NOMO-1 treated with DMSO at 0.1 percent for 48 hours (cell line): ENCODE measurements around the gene ARHGAP4.

Experiments used
- DNase-seq: peaks from one replicate; lab custom pipeline; 2025; ENCODE audit not compliant: unreplicated experiment; lab: John Stamatoyannopoulos, UW

ARHGAP4 gene

DNA sequence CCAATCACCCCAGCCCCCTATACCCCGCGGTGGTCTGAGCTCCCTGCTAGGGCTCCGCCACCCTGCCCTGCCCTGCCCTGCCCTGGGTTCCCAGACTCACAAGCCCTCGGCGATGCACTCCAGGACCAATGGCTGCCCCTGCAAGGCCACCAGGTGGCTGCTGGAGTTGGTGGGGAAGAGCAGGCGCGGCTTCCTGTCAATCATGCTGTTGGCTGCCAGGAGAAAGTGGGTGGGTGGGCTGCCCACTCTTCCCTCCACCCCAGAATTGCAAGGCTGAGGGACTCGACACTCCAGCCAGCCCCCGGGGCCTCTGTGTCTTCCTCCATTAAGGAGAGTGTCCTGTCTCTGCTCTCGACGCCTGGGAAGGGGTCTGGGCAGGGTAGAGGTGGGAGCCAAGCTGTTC, 55.8 kb downstream of the ARHGAP4 start:
- DNase-seq, result no peak

DNA sequence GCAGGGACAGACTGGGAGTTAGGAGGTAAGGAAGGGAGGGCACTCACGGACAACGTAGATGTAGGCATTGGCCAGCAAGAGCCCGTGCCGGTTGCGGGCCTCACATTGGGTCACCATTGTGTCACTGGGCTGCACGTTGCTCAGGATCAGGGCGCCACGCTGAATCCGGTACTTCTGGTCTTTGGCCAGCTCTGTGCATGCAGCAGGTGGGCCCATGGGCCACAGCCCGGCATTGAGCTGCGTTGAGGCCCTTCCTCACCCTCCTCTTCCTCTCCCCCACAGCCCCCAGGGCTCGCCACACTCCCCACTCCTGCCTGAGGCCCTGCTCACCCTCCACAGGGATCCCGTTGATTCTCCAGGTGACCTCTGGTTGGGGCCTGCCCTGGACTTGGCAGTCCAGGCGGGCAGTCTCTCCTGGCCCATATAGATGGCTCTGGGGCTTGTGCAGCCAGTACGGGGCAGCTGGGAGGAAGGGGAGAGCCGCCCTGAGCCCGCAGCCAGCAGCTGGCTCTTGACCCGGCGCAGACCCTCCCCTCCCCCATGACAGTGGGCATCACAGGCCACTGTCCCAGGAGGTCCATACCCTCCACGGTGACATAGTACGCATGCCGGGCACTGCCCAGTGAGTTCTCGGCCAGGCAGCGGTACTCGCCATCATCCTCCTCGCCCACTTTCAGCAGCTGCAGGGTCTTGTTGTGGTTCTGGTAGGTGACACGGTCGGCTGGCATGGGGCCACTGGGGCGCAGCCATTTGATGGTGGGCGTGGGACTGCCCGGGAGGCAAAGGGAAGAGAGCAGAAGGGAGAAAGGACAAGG, 56.4 kb downstream of the ARHGAP4 start:
- DNase-seq, result no peak

DNA sequence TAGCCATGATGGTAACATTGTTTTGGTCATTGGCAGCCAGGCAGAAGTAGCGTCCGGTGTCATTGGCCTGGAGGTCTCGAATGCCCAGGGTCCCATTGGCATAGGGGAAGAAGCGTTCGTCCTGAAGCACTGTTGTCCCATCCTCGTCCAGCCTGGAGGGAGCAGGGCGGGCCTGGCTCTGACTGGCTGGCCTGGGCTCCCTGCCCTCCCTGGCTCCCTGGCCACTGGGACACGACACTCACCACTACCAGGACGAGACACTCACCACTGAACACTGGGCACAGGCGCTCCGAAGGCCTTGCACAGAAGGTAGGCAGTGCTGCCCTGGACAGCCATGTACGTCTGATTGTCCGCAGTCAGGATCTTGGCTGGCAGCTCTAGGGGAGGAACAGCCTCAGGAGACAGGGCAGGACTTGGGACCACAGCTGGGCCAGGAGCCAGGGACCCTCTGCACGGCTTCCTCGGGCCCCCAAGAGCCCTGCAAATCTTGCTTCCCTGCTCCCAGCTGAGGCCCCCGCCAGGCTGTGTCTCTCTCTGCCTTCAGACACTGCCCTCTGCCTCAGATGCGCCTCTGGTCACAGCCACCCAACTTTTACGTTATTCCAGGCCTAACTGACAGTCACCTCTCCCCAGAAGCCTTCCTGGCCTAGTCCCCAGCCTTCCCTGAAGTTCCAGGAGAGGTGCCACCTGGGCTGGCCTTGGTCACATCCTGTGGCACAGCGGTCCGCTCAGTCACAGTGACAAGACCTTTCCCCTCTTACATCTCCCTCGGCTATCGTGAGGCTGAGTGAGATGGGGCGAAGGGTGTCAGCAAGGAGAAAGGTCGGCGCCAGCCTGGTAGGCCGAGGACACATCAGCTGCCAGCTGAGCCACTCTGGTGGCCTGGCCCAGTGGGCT, 57.2 kb downstream of the ARHGAP4 start:
- DNase-seq, result no peak

DNA sequence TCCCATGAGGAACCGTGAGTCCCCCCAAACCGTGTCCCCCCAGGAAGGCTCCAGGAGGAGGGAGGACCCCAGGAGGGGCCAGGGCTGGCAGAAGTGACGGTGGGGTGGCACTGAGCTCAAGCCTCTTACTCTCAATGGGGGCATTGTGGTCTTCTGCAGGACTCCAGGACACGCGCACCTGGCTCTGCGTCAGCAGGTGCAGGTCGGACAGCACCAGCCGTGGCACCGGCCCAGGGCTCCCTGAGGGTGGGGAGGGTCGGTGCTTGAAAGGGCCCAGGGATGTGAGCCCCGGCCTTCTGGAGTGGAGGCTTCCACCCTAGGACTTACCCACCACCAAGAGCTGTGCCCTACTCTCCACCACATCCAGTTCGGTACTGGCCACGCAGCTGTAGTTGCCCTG, 58.4 kb downstream of the ARHGAP4 start:
- DNase-seq, result no peak

DNA sequence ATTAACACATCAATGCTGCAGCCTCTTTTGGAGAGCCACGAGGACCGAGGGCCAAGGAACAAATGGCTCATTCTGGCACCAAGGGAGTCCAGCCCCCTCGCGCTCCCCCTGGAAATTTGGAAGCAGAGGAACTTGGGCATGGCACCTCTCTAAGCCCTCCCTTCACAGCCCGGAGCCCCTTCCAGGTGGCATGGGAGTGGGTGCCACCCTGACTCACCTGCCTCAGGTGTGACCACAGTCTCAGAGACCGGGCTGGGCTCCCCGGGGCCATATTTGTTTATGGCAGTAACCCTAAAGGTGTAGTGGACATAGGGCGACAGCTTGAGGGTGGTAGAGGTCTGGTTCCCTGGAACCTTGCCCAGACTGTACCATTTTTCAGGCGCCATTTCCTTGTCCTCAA, 58.9 kb downstream of the ARHGAP4 start:
- no peak for DNase-seq

DNA sequence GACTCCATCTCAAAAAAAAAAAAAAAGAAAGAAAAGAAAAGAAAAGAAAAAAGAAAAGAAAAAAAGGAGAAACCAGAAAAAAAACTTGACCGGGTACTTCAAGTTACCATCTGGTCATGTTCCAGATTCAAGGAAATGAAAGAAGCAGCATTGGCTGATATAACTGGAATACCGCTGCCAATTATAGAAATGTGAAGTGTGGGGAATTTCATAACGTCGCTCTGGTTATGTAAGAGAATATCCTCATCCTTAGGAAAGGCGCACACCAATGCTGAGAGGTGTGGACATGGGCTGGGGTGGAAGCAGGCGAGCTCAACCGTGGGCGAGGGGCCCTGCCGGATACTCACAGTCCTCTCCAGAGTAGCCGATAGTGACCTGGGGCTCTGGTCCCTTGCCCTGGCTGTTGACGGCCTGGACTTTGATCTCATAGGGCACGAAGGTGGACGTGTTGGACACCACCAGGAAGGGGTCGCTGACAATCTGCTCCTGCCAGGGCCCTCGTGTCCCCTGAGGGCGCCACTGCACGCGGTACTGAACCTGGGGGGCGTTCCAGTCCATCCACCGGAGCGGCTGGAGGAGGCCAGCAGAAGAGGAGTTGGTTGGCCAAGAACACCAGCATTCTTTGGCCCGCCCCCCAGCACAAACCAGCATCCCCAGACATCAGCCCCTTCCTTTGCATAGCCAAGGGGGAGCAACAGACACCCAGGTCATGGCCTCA, 59.6 kb downstream of the ARHGAP4 start:
- DNase-seq, result no peak

DNA sequence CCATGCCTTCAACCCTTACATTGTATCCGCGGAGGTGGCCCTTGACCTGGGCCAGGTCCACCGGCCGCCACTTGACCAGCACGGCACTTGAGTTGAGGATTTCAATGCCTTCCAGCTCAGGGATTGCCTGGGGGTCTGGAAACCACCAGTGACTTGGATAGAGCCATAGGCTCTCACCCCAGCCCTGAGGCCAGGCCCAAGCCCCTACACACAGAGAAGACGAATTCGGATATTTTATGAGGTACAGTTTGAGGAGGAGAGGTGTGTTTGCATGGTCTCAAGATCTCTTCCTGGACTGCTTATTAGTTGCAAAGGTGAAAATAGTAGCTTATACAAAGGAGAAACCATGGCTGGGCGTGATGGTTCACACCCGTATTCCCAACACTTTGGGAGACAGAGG, 60.4 kb downstream of the ARHGAP4 start:
- no peak for DNase-seq

DNA sequence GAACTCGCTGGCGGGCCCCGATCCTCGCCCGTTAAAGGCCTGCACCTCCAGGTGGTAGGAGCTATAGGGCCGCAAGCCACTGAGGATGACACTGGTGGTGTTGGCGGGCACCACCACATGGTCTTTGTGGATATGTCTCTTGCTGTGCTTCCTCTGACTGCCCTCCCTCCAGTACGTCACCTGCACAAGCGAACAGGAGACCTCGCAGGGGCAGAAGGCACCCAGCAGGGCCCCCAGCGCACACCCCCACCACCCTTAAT, 60.8 kb downstream of the ARHGAP4 start:
- DNase-seq, result no peak

DNA sequence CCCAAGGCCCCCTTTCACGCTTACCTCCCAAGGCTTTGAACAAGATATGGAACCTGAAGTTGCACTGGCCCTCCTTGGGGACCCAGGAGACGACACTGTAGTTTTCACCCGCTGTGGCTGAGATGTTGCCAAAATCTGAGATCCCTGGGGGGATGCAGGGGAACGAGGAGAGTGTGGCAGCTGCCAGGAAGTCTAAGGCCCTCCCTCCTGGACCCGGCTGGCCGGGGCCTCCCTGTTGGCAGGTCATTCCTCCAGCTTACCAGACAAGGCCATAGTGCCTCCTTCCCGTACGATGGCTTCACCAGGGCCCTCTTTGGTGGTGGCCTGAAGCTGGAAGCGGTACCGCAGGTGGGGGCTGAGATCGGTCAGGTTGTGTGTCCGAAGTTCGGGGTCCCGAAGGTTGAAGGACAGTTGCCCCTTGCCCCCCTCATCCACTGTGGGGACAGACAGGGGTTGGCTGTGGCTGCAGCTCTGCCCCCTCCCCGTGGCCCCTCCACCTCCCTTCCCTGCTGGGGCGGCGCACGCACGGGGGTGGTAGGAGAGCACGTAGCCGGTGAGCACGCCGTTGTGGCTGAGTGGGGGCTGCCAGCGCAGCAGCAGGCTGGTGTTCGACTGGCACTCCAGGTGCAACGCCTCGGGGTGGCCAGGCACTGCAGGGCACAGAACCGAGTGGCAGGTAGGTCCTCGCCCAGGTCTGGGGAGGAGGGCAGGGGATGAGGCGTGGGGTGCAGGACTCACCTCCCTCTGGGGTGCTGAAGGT, 61.3 kb downstream of the ARHGAP4 start:
- DNase-seq, result no peak

DNA sequence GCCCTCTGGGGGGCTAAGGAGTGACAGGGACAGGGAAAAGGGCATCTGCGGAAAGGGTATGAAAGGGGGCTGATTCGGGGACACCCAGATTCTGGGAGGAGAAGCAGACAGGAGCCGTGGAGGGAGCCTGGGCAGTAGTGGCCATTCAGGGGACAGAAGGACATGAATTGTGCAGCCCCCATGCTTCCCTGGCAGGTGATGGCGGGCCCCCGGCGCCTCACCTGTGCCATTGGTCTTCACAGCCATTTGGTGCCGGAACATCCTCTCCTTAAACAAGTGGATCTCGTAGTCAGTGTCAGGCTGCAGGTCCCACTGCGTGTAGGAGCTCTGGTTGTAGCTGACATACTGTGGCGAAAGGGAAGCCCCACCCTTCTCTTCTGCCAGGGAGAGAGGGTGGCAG, 62.0 kb downstream of the ARHGAP4 start:
- no peak for DNase-seq

DNA sequence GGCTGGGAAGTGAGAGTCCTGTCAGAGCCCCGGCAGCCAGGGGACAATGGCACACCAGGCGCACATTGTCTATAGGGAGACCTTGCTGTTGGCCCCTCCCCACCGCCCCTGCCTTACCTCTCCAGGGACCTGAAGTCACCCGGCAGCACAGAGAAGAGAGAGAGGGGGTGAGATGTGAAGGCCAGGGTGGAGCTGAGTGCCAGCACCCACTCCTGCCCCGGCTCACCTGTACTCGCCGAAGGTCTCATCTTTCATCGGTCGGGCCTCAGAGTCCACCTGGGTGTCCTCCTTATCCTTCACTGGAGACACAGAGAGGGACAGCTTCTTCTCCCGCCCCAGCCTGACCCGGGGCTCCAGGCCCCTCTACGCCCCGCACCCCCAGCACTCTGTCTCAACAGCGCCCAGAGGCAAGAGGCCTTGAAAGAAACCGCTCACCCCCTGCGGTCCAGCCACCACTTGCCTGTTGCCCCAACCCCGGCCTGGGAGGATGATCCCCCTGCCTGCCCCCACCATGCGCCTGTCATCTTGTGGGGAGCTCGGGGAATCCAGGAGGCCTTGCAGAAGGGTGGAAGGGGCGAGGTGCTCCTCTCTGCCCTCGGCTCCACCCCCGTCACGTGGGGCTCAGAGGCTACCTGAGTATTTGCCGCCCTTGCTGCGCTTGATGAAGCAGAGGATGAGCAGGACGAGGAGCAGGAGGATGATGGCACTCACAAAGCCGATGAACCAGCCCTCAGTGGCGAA, 62.6 kb downstream of the ARHGAP4 start:
- no peak for DNase-seq

DNA sequence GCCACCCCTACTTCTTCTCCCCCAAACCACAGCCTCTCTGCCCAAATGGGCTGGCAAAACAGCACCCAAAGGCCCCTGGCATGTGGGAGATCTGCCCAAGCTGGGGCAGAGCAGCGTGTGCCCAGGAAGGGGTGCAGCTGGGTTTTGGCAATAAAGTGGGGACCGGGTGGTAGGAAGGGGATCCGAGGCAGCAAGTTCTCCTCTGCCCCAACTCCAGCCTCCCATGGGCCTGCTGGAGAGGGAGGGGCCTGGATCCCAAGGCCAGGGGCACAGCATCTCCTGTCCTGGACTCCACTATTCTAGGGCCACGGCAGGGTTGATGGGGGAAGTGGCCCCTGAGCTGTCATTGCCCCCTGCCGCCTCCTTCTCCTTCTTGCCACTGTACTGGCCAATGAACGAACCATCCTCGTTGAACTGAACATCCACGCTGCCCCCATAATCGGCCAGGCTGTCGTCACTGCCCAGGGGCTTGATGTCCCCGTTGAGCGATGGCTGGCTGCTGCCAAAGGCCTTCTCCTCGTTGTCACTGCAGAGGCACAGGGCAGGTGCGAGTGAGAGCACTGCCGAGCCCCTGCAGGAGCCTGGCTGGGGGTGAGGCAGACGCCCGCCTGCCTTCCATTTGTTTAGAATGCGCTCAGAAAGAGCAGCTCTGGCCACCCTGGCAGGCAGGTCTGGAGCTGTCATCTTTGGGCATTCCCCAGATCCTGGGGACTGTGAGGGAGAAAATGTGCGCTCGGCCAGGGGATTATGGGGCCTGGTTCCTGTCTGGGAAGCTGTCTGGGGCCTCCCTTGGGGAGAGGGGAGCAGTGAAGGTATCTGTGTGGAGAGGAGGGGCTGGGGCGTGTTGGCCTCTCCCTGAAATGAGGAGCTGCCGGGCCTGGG, 63.5 kb downstream of the ARHGAP4 start:
- DNase-seq, result no peak

DNA sequence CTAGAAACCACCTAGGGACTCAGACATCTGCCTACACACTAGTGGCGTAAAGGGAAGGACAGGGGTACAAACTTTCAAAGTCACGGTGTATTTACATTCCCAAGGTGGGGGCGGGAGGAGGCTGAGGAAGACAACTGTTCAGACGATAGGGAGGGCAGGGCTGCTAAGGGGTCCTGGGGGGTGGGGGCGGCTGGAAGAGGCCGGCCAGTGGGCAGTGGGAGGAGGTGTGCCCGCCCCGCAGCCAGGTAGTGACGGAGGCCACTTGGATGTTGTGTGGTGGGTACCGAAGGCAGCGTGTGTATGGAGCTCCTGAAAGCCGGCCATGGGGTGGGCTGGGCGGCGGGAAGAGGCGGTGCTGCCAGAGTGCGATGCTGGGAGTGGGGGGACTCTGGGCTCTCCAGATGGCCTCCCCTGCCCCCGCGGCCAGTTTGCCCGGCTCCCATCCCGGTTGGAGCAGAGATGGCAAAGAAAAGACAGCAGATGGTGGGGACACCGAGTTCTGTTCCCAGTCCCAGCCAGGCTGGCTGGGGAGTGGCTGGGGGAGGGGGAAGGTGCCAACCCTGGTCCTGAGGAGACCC, 64.2 kb downstream of the ARHGAP4 start:
- DNase-seq, result no peak

DNA sequence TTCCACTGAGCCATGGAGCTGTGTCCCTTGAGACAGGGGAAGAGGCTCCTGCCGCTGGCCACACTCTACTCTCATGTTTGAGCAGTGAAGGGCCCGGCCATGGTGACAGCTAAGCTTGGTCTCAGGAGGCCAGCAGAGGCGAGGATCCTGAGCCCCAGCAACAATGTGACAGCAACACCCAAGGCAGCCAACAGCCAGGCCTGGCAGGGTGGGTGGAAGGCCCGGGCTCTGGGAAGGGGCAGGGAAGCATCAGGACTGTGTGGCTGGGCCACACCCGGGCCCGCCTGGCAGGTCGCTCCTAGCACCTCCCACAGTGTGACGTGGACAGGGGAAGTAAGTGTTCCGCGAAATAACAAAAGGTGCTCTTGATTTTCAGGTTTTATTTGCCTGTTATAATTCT, 64.9 kb downstream of the ARHGAP4 start:
- no peak for DNase-seq
